IPS-15b (cell line): ENCODE measurements around the gene RICTOR.

ENCODE experiments used
- H3K27me3 ChIP-seq: one replicate; pipeline ENCODE4 v1.6.1; 2013; ENCODE audit warnings: low read length; ENCODE audit not compliant: control insufficient read depth, insufficient read depth
- H3K36me3 ChIP-seq: one replicate; pipeline ENCODE4 v1.6.1; 2013; ENCODE audit warnings: low read length; ENCODE audit not compliant: control insufficient read depth, insufficient read depth
- H3K4me1 ChIP-seq: one replicate; pipeline ENCODE4 v1.6.1; 2013; ENCODE audit warnings: mild to moderate bottlenecking, low read length; ENCODE audit not compliant: control insufficient read depth, insufficient read depth
- H3K4me3 ChIP-seq: one replicate; pipeline ENCODE4 v1.5.1; 2013; ENCODE audit warnings: low read depth, low read length
- H3K9ac ChIP-seq: one replicate; pipeline ENCODE4 v1.6.1; 2013; ENCODE audit warnings: low read depth, mild to moderate bottlenecking, low read length
- H3K9me3 ChIP-seq: one replicate; pipeline ENCODE4 v1.6.1; 2013; ENCODE audit warnings: mild to moderate bottlenecking, low read length; ENCODE audit not compliant: control insufficient read depth, insufficient read depth

The RICTOR gene

GRCh38 chr5:38892363-38892762 lies 181.8 kb downstream of the RICTOR start:
- no peaks in the 10 kb centered on the region for H3K4me1 ChIP-seq

DNA sequence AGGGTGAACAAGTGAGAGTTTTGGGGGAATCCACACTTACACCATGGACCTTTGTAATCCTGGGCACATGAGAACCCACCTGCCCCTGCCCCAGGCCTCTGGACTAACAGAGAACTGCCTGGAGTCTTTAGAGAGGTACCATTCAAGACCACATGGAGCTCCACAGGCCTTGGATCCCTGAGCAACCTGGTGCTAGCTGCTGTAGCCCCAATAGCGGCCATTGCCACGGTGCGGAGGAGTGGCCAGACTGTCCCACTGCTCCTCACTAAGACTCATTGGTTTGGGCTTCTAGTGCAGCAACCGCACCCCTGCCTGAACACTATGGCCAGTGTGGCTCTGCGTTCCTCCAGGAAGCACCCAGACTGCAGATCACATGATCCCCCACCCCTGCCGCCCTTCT lies 182.6 kb downstream of the RICTOR start:
- H3K9ac ChIP-seq, result no peak overlapping the region
- H3K36me3 ChIP-seq, result no peaks in the 10 kb centered on the region
- H3K4me1 ChIP-seq, result no peaks in the 10 kb centered on the region
- H3K27me3 ChIP-seq, result no peaks in the 10 kb centered on the region
- peaks cover 4% of the 10 kb centered on the region for H3K9me3 ChIP-seq
- H3K4me3 ChIP-seq, result no peak overlapping the region

More at GRCh38 chr5:38892363-38892762, 181.8 kb downstream of the RICTOR start:
- H3K36me3 ChIP-seq, result no peaks in the 10 kb centered on the region
- no peaks in the 10 kb centered on the region for H3K27me3 ChIP-seq
- no peak overlapping the region for H3K4me3 ChIP-seq
- no peak overlapping the region for H3K9ac ChIP-seq
- peaks cover 4% of the 10 kb centered on the region for H3K9me3 ChIP-seq

DNA sequence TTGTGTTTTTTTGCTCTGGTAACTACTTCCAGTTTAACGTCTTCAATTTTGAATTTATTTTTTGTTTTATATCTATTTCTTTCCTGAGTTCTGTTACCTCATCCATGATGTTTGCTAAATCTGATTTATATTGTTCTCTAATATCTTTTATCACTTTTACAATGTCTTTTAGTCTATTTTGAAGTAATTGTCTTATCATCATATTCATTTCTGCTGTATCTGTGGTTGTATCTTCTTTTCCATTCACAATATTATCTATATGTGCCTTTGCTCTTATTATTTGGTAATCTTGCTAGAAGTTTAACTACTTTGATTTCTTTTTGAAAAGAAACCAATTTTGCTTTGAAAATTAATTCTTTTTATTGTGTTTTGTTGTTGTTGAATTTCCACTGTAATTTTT lies 184.8 kb downstream of the RICTOR start:
- no peaks in the 10 kb centered on the region for H3K36me3 ChIP-seq
- no peaks in the 10 kb centered on the region for H3K4me1 ChIP-seq
- H3K9me3 ChIP-seq, result no peaks in the 10 kb centered on the region
- no peaks in the 10 kb centered on the region for H3K27me3 ChIP-seq
- no peak overlapping the region for H3K9ac ChIP-seq
- H3K4me3 ChIP-seq, result no peak overlapping the region

DNA sequence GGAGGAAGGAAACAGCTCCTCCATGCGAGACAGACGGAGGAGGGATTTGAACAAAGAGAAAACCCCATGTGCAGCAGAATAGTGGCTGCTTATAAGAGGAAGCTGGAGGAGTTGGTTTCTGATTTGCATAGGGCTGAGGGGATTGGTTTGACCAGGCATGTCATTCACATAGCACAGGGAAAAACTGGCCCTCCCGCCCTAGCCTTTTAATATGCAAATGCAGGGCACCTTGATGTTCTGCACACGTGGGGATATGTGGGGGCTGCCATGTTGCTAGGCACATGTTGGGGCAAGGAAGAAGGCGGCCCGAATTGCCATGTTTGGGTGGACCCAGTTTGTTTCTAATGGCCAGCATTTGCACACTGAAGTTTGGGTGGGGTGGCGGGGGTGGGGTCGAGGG lies 186.2 kb downstream of the RICTOR start:
- no peak overlapping the region for H3K4me3 ChIP-seq
- no peaks in the 10 kb centered on the region for H3K36me3 ChIP-seq
- no peaks in the 10 kb centered on the region for H3K27me3 ChIP-seq
- H3K9ac ChIP-seq, result no peak overlapping the region
- H3K9me3 ChIP-seq, result no peaks in the 10 kb centered on the region
- no peaks in the 10 kb centered on the region for H3K4me1 ChIP-seq
